Measurements from ENCODE around the gene MAK. TPM values are rescaled to one million over a fixed set of nuclear protein-coding genes. Genes with fewer than 3 reads are reported as not detected.
"Not testable (repeated sequence)": the region's sequence is repeated elsewhere in the genome, so short reads cannot be mapped to it uniquely, and the experiment has no call there.

The MAK gene
- total RNA-seq, 1 donor from 2014 or later = not detected

DNA sequence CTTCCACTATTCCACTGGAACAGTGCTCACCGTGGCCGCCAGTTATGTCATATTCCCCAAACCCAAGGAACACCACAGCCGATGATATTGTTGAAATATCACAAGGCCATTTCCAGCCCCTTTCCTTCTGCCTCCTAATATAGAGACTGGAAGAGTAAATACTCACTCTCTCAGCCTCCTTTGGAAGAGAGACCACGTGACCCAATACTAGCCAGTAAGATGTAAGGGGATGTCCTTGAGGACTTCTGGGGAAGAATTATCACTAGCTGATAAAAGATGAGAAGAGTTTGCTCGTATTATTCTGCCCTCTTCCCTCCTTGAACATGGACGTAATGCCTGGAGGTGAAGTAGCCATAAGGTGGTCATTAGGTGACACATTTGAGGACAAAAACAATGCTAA, 13.5 kb downstream of the MAK start:
- no peak overlapping the region for H3K4me3 Mint-ChIP-seq
- no peaks in the 10 kb centered on the region for H3K4me1 Mint-ChIP-seq
- DNase-seq (no peak), ATAC-seq (ENCODE audit: low read depth) (no peak)
- H3K36me3 Mint-ChIP-seq (ENCODE audit: low read depth) = no peaks in the 10 kb centered on the region
- TF ChIP-seq, protein P1, sequence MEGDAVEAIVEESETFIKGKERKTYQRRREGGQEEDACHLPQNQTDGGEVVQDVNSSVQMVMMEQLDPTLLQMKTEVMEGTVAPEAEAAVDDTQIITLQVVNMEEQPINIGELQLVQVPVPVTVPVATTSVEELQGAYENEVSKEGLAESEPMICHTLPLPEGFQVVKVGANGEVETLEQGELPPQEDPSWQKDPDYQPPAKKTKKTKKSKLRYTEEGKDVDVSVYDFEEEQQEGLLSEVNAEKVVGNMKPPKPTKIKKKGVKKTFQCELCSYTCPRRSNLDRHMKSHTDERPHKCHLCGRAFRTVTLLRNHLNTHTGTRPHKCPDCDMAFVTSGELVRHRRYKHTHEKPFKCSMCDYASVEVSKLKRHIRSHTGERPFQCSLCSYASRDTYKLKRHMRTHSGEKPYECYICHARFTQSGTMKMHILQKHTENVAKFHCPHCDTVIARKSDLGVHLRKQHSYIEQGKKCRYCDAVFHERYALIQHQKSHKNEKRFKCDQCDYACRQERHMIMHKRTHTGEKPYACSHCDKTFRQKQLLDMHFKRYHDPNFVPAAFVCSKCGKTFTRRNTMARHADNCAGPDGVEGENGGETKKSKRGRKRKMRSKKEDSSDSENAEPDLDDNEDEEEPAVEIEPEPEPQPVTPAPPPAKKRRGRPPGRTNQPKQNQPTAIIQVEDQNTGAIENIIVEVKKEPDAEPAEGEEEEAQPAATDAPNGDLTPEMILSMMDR (IDR thresholded peaks at IDR 0.05) = no peak
- H3K27me3 Mint-ChIP-seq = no peaks in the 10 kb centered on the region
- H3K27ac Mint-ChIP-seq = no peak overlapping the region
- intact Hi-C loops (cut with micrococcal nuclease) = no loop called here
- no peaks in the 10 kb centered on the region for H3K9me3 Mint-ChIP-seq
- ChIA-PET POLR2A (no interaction called here), CTCF (no interaction called here)

DNA sequence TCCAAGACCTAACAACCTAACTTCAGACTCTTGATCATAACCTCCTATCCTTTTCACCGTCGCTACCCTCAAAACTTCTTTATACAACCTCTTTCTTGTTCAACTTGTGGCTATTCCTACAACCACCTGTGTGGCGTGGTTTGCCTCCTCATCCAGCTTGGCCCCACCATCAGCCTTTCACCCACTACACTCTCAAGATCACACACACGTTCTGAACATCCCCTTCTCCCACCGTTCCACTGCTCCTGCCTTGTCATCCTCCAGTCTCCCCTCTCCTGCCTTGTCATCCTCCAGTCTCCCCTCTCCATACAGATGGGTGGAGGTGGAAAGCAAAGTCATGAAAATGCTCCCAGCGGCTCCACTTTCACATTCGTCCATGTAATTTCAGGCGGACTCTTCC, 14.0 kb downstream of the MAK start:
- TF ChIP-seq, protein P1 (IDR thresholded peaks at IDR 0.05) = no peak
- CTCF ChIA-PET = no interaction called here

DNA sequence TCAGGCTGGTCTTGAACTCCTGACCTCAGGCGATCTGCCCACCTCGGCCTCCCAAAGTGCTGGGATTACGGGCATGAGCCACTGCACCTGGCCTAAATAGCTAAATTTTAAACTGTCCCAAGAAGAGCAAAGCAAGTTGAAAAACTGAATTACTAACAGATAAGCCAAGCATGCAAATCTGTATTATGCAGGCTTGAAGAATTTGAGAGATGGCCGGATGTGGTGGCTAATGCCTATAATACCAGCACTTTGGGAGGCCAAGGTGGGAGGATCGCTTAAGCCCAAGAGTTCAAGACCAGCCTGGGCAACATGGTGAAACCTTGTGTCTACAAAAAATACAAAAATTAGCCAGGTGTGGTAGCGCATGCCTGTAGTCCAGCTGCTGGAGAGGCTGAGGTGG, 24.2 kb downstream of the MAK start:
- DNase-seq; CTCF ChIA-PET; H3K36me3 Mint-ChIP-seq (ENCODE audit: low read depth); intact Hi-C loops (cut with micrococcal nuclease); H3K9me3 Mint-ChIP-seq; ATAC-seq (ENCODE audit: low read depth); H3K27me3 Mint-ChIP-seq; H3K4me3 Mint-ChIP-seq; H3K27ac Mint-ChIP-seq; H3K4me1 Mint-ChIP-seq; POLR2A ChIA-PET: not testable (repeated sequence)

More for the DNA sequence above, 14.0 kb downstream of the MAK start:
- no peaks in the 10 kb centered on the region for H3K9me3 Mint-ChIP-seq
- no peak overlapping the region for H3K27ac Mint-ChIP-seq
- H3K4me1 Mint-ChIP-seq = no peaks in the 10 kb centered on the region
- H3K4me3 Mint-ChIP-seq = no peak overlapping the region
- H3K27me3 Mint-ChIP-seq = no peaks in the 10 kb centered on the region
- intact Hi-C loops (cut with micrococcal nuclease) = no loop called here
- H3K36me3 Mint-ChIP-seq (ENCODE audit: low read depth) = no peaks in the 10 kb centered on the region
- ATAC-seq (ENCODE audit: low read depth) = no peak
- POLR2A ChIA-PET = no interaction called here
- DNase-seq = no peak

DNA sequence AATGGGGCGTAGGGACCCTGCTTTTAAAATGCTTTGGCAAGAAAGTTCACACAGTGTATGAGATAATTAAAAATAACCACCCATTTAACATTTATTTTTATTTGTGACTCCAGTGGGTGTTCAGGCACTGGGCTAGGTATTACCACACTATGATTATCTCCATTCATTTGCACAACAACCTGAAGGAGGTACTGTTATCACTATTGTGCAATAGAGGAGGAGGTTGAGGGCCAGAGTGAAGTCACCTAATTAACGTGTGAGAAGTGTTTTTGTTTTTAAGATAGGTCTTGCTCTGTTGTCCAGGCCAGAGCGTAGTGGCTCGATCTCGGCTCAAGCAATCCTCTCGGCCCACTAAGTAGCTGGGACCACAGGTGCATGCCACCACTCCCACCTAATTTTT, 29.2 kb downstream of the MAK start:
- Mint-ChIP-seq H3K36me3 (ENCODE audit: low read depth) (peaks cover 4% of the 10 kb centered on the region), H3K27me3 (no peaks in the 10 kb centered on the region), H3K4me1 (no peaks in the 10 kb centered on the region), H3K4me3 (no peak overlapping the region), H3K27ac (no peak overlapping the region), H3K9me3 (no peaks in the 10 kb centered on the region)
- intact Hi-C loops (cut with micrococcal nuclease) = no loop called here
- ATAC-seq (ENCODE audit: low read depth) = no peak
- ChIA-PET CTCF (interaction anchor here (1.0 kb wide), 1 partner anchor 299 kb away, joined by 3 read pairs; no protein-coding TSS in a partner anchor), POLR2A (no interaction called here)
- no peak for DNase-seq
- TF ChIP-seq, protein P1 (IDR thresholded peaks at IDR 0.05) = no peak

DNA sequence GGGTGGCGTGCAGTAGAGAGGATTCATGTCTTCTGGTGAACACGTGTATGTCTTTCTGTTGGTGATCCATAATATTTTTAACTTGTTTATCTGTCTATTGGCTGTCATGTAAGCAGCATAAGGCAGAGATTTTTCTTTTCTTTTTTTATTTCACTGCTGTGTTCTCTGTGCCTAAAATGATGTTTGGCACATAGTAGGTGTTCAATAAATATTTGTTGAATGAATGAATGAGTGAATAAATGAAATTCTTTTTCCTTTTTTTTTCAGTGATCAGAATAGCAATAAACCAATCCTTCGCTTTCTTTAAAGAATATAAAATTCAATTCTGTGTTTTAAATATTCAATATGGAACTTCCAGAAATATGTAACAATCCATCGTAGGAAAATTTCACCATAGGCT, 30.0 kb downstream of the MAK start:
- POLR2A ChIA-PET = no interaction called here
- Mint-ChIP-seq H3K36me3 (ENCODE audit: low read depth) (peaks cover 4% of the 10 kb centered on the region), H3K4me3 (no peak overlapping the region), H3K27me3 (no peaks in the 10 kb centered on the region), H3K4me1 (no peaks in the 10 kb centered on the region), H3K9me3 (no peaks in the 10 kb centered on the region), H3K27ac (no peak overlapping the region)
- TF ChIP-seq, protein P1 (IDR thresholded peaks at IDR 0.05) = no peak
- DNase-seq = no peak
- CTCF ChIA-PET = interaction anchor here (1.0 kb wide), 1 partner anchor 298 kb away, joined by 3 read pairs; no protein-coding TSS in a partner anchor
- intact Hi-C loops (cut with micrococcal nuclease) = no loop called here
- ATAC-seq (ENCODE audit: low read depth) = no peak
